Keratinocyte (primary cell): ENCODE measurements around the gene NAALADL2.

Experiments
- EZH2 ChIP-seq: IDR thresholded peaks from one replicate; pipeline ENCODE4 v1.6.1; 2012; ENCODE audit warnings: inconsistent platforms, mild to moderate bottlenecking, low read length, moderate library complexity
- TF ChIP-seq, protein P1 (sequence below), 3 experiments: IDR thresholded peaks in 1 of 3; conservative IDR thresholded peaks in 1 of 3; optimal IDR thresholded peaks in 1 of 3; 2 replicates in 2 of 3; 3 replicates in 1 of 3; pipeline versions ENCODE3 to v1.5.1; 2011; ENCODE audit warnings: low read length in 3 of 3, mild to moderate bottlenecking in 3 of 3, moderate library complexity in 2 of 3, control low read depth in 1 of 3, inconsistent platforms in 1 of 3; ENCODE audit not compliant: insufficient read depth in 2 of 3; ENCODE audit errors: extremely low read depth in 1 of 3

DNA sequence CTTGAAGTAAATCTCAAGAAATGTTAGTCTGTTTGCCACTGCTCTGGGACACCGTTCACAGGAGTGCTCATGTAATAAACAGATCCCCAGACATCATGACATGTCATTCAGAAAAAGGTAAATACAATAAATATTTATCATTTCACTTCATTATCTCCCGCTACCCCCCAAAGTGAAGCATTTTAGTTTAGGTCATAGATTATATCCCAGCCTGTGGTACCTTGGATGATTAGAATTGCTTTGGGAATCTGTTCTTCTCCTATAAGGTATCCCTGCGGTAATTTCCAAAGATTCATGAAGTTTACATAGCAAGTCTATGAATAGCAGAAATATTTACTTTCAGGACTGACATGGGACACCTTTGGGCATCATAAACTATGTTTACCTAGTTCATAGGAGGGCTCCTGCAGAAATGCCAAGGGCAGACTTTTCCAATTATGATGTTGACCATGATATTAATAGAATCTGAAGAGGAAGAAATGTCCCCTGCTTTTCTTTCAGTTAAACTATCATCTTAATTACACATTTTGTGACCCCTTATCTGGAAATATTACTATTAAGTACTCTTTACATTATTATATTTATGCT, 268.0 kb downstream of the NAALADL2 start:
- TF ChIP-seq, protein P1, sequence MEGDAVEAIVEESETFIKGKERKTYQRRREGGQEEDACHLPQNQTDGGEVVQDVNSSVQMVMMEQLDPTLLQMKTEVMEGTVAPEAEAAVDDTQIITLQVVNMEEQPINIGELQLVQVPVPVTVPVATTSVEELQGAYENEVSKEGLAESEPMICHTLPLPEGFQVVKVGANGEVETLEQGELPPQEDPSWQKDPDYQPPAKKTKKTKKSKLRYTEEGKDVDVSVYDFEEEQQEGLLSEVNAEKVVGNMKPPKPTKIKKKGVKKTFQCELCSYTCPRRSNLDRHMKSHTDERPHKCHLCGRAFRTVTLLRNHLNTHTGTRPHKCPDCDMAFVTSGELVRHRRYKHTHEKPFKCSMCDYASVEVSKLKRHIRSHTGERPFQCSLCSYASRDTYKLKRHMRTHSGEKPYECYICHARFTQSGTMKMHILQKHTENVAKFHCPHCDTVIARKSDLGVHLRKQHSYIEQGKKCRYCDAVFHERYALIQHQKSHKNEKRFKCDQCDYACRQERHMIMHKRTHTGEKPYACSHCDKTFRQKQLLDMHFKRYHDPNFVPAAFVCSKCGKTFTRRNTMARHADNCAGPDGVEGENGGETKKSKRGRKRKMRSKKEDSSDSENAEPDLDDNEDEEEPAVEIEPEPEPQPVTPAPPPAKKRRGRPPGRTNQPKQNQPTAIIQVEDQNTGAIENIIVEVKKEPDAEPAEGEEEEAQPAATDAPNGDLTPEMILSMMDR (optimal IDR thresholded peaks at IDR 0.05 in 1 of 3, IDR thresholded peaks at IDR 0.05 in 1 of 3, conservative IDR thresholded peaks at IDR 0.05 in 1 of 3; ENCODE audit: extremely low read depth in 1 of 3, insufficient read depth in 2 of 3, low read length in 3 of 3) = no peak
- no peak for TF ChIP-seq EZH2
